NCI-H146 treated with DMSO at 0.1 percent for 48 hours (cell line): ENCODE measurements around the gene SYN1.
"Not testable (repeated sequence)": the region's sequence is repeated elsewhere in the genome, so short reads cannot be mapped to it uniquely, and the experiment has no call there.

Experiments used
- DNase-seq: peaks from one replicate; lab custom pipeline; 2025; ENCODE audit not compliant: unreplicated experiment; lab: John Stamatoyannopoulos, UW

Gene SYN1

DNA sequence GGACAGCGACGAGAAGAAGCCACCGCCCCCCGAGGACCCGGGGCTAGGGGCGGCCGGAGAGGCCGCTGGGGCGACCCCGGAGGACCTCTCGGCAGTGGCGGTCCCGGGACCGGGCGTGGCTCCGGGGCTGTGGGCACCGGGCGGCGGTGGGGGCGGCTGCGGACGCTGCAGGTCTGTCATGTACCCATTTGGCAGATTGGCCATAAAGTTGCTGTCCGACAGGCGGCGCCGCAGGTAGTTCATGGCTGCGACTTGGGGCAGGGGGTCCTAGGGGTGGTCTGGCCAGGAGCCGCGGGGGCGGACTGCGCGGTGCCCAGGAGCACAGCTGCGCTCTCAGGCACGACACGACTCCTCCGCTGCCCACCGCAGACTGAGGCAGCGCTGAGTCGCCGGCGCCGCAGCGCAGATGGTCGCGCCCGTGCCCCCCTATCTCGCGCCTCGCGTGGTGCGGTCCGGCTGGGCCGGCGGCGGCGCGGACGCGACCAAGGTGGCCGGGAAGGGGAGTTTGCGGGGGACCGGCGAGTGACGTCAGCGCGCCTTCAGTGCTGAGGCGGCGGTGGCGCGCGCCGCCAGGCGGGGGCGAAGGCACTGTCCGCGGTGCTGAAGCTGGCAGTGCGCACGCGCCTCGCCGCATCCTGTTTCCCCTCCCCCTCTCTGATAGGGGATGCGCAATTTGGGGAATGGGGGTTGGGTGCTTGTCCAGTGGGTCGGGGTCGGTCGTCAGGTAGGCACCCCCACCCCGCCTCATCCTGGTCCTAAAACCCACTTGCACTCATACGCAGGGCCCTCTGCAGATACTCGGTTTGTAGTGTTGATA, at the start of gene SYN1:
Gene SYN1 (minus strand): TSS at position 372 of the 817 bp plus-strand sequence. CDS start 129 bp downstream, at position 243.
- DNase-seq: peak; percentile 44

DNA sequence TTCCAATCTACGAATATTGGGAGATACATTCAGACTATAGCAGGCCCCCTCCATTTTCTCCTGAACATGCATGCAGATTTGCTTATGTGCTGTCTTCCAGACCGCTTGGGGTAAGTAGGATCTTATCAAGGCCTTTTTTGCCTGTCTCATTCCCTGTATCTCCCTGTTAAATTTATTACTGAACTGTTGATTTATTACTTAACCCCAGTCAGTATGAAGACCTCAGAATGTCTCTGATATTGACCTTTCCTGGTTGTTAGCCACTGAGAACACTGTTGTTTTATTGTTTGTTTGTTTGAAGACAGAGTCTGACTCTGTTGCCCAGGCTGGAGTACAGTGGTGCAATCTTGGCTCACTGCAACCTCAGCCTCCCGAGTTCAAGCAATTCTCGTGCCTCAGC, 46.1 kb upstream of the SYN1 start:
- DNase-seq: not testable (repeated sequence)

DNA sequence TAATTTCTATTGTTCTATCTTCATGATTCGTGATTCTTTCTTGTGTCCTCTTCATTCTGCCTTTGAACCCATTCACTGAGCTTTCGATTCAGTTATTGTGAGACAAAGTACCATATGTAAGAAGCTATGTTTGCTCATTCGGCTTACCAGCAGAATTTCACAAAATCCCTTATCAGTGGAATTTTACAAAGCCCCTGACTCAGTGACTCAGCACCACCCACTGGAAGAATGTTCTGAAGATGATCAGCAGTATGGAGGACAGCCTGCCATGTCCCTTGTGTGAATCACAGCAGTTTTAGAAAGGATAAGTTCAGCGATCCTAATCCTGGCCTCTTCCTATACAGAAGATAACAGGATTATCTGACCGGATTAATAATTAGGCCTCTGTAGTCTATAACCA, 45.1 kb upstream of the SYN1 start:
- no peak for DNase-seq

DNA sequence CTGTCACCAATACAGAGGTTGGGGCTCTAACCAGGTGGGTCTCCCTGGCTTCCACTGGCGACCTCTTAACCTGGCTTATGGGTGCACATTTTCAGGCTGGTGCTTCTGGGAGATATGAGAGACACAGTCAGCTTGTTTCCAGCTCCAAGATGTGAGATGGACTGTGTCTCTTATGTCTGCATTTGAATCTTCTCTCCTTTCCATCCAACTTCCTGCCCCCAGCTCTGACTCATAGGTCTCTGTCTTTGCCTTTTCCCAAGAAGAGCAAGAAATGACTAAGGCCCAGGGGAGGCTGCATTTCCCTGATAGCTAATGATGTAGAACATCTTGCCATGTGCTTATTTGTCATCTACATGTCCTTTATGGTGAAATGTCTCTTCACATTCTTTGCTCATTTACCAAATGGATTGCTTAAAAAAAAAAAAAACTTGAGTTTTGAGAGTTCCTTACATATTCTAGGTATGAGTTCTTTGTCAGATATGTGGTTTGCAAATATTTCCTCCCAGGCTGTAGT, 42.5 kb upstream of the SYN1 start:
- no peak for DNase-seq

DNA sequence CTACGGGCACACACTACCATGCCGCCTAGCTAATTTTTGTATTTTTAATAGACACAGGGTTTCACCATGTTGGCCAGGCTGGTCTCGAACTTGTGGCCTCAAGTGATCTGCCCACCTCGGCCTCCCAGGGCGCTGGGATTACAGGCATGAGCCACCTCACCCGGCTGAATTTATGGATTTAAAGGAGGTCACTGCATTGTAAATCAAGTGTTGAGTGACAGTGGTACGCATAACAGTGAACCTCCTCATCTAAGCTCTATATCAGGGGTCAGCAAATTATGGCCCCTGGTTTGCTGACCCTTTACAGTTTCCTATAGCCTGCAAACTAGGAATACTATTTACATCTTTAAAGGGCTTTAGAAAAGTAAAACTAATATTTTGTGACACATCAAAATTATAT, 41.9 kb upstream of the SYN1 start:
- DNase-seq: no peak

DNA sequence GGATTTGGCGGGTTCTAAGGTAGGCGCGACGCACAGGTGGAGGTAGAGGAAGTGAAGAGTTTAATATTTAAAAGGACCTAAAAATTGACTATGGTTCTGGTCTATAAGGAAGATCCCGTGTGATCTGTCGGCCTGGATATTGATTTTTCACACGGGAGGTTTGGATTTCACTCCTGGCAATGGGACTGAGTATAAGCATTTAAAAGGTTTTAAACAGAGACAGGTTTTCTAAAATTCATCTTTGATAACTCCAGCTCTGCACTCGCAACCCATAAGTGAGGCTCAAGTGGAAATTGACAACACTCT, 39.7 kb upstream of the SYN1 start:
- no peak for DNase-seq

DNA sequence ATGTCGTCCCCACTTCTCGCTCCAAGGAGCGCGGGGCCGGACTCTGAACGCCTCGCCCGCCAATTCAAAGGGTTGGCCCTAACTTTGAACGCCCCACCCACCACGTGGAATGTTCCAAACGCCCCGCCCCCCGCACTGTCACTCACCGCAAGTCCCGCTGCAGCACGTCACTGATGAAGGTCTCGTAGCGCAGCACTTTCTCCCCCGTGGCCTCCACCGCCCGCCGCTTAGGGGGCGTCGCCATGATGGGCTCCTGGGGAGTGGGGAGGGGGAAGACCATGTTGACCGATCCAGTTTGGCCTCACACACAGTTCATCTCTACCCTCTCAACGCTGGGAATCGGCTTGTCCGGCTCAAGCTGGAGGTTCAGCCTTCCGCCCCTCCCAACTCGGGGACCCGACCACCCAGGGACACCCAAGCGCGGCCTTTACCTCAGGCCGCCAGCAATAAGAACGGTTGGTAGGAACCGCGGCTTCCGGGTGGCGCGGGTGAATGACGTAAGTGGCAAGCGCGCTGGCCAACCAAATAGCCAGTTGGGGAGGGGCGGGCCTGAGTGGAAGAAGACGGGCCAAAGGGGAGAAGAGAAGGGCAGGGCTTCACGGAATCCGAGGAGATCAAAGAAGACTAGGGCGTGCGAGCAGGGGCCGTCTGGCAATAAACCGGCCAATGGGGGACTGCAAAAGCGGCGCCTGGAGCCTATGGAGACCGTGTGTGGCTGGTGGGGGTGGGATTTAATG, 39.2 kb upstream of the SYN1 start, which contains the start of gene UXT:
Gene UXT (minus strand): TSS at position 497 of the 737 bp plus-strand sequence. CDS start 253 bp downstream, at position 244.
- peak; percentile 91 for DNase-seq

DNA sequence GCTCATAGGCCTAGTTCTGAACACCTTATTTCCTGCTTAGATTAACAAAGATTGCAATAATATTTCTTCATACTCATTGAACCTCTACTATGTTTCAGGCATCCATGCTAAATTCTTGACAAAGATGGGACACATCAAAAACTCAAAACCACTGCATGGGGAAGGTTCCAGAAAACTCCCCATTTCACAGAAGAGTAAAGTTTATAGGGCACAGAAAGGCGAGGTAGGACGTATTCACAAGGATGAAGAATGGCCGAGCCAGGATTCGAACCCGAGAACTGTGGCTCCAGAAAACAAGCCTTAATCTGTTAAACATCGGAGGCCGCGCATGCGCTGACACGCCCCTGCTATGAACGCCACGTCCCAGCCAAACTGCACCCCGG, 38.6 kb upstream of the SYN1 start:
- no peak for DNase-seq

DNA sequence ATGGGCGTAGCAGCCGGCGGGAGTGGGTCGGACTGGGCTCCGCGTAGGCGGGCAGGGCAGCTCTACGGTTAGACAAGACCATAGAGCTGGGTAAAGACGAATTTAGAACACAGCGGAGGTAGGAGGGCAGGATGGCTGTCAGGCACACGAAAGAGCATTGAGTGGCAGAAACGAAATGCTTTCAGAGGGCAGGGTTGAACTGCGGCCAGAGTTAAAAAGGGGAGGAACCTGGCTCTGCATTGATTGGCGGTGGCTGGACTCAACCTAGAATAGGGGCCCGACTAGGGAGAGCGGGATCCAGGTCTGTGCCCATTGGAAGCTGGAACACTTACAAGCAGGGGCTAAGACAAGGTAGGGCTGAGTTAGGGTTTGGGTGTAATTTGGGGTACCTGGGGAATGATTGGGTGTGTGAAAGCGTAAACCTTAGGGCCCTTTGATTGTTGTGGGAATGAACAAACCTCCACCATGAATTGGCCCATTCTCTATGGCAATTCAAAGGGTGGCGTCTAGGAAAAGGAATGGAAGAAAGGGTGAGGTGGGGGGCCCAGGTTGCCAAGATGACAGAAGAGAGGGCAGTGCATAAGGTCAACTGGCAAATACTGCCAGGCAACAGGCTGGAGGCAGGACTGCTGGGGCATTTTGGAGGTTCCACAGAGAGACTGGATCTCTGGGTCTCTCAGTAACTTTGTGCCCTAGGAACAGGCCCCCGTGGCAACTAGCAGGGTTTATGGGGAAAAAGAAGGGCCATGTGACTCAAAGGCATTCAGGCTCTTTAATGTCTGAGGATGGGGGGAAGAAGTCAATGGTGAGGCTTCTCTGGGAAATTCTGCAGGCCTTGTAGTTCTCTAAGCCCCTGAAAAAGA, 31.6 kb upstream of the SYN1 start:
- DNase-seq: no peak

DNA sequence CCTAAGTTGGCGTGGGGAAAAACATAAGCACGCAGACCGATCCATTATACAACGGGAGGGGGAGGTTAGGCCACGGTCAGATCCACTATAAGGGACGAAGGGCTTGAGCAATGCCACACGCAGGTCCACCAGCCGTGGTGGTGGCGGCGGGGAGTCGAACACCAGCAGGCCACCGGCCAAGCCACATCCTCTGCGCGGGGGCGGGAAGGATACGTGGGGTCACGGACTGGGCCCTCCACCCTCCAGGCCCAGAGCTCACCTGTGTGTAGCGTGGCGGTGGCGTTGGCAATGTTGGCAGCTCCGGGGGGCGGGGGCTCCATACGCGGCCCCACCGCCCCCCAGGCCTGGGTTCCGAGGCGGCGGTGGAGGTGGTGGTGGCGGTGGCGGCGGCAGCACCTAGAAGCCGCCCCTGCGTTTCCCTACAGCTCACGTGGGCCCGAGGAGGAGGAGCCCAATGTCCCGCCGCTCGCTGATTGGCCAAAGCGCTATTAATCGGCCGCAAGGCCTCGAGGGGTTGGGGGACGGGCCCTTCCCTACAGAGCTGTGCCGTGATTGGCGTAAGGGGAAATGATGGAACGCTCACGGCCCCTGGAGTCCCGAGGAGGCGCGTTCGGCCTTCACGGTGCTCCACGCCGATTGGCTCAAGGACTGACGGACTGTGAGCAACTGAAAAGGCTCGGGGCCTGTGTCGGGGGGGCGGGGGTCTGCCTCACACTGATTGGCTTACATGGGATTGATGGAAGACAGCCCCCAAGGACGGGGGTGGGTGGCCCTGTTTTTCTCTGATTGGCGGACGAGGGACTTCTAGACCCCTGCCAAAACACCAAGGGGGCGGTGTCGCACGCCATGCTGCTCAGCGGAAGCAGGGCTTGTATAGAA, 30.7 kb upstream of the SYN1 start, which contains the start of gene ELK1:
Gene ELK1 (minus strand): TSS at position 400 of the 879 bp plus-strand sequence. CDS start 9,122 bp downstream, outside the sequence.
- DNase-seq: peak; percentile 90

DNA sequence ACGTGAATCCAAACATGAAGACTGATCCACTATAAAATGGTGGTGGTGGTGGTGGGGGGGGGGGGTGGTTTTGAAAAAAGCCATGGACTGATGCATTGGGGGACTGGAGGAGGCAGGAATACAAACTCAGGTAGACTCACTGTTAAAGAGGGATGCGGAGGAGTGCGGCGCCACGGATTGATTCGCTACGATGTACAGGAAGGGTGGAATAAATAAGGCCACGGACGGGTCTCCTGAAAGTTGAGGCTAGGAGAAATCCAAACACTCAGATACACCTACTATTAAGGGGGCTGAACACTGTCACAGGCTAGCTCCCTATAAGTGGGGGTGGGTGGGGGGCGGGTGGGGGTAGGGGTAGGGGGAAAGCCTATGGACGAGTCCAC, 30.1 kb upstream of the SYN1 start:
- DNase-seq: no peak

DNA sequence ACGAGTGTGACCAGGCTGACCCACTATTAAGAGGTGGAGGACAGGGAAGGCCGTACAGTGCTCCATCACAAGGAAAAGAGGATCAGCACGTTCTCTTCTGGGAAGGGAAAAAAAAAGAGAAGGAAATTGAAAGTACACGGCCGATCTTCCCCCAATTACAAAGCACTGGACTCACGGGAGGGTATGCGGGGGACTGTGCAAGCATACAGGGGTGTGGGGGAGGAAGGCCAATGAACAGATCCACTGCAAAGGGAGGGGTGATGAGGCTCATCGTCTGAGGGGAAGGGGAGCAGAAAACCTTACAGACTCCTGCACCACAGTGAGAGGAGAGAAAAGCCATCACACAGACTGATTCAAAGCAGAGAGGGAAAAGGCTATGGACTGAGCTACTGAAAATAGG, 29.6 kb upstream of the SYN1 start:
- DNase-seq: no peak

DNA sequence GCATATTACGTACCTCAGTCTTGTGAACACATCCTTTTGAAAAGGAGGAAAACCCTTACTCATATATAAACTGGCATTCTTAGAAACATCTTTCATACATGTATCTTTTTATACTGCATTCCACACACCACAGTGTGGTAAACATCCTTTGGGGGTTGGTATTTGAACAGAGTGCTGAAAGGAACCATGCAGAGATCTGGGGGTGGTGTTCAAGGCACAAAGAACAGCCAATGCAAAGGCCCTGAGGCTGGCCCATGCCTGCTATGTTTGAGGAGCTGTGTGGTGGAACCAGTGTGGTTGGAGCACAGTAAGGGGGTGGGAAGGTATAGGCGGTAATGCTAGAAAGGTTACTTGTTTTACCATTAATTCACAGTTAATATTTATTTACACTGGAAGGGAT, 28.7 kb upstream of the SYN1 start:
- no peak for DNase-seq

DNA sequence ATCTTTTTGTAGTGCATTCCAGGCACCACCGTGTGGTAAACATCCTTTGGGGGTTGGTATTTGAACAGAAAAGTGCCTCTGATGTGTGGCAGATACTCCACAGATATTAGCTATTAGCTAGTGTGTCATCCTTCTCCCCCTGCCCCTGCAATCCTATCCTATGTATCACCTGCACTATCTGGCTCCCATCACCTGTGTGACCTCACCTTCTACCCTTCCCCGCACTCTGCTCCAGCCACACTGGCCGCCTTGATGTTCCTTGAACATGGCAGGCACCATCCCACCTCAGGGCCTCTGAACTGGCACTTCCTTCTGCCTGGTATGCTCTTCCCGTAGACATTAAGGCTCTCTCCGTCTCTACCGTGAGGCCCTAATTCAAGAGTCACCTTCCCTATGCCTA, 27.0 kb upstream of the SYN1 start:
- DNase-seq: no peak

DNA sequence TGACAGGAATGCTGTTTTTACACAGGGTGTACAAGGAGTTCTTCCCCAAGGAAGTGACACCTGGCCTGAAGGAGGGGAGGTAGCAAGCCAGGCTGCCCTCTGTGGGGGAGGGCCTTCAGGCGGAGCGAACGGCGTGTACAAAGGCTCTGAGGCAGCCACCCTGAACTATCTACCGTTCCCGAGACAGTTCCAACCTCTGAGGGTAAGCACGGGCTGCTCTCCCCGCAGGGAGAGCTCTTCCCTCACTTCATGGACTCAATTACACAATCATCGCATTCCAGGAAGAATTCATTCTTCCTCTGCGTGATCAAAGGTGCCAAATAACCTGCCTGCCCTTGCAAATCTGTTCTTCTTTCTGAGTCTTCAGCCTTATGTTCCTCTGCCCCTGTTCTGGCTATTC, 25.9 kb upstream of the SYN1 start:
- DNase-seq: no peak

DNA sequence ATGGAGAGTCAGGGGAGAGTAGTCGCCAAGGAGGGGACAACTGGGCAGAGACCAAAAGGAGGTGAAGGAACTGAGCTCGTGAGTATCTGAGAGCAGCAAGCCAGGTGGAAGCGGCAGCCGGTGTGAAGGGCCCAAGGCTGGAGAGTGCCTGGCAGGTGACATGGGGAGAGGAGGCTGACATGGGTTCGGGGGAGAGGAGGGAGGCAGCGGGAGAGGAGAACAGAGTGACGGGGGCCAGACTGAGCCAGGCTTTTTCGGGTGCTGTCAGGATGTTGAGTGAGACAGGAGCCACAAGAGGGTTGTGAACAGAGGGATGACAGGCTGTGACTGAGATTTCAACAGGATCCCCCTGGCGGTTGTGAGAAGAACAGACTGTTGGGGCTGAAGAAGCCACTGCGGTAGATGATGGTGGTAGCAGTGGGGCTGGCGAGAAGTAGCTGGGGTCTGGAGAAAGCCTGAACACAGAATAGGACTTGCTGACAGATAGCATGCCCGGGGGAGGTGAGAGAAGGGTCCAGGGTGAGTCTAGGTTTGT, 25.0 kb upstream of the SYN1 start:
- no peak for DNase-seq

DNA sequence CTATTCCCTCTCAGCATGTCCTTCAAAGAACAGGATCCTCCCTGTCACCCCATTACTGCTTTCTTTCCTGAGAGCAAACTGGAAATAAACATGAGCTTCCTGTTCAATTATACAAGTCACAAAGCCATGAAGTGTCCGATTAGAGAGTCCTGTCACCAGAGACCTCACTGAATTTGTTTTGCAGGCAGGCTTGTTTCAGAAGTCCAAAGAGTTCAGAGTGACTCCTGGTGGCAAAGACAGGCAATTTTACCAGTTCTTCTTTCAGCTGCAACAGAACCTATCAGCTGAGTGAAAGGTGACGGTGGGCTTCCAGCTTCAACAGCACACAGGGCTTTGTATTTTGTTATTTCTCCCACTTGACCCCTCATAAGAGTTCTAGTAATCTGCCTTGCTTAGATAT, 24.3 kb upstream of the SYN1 start:
- no peak for DNase-seq

DNA sequence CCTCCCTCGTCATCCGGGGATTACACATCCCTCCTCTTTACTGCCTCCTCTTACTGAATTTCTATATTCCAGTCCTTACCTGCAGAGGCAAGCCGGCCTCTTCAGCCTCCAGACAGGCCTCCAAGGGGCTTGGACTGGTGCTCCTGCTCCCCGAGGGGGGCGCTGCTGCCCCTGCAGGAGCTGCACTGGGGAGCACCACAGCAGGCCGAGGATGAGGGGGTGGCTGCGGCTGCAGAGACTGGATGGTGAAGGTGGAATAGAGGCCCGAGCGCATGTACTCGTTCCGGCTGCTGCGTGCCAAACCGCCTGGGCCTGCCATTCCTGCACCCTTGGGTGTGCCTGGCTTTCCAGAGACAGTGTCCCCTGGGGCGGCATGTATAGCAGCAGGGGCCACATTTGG, 19.2 kb upstream of the SYN1 start:
- DNase-seq: no peak

DNA sequence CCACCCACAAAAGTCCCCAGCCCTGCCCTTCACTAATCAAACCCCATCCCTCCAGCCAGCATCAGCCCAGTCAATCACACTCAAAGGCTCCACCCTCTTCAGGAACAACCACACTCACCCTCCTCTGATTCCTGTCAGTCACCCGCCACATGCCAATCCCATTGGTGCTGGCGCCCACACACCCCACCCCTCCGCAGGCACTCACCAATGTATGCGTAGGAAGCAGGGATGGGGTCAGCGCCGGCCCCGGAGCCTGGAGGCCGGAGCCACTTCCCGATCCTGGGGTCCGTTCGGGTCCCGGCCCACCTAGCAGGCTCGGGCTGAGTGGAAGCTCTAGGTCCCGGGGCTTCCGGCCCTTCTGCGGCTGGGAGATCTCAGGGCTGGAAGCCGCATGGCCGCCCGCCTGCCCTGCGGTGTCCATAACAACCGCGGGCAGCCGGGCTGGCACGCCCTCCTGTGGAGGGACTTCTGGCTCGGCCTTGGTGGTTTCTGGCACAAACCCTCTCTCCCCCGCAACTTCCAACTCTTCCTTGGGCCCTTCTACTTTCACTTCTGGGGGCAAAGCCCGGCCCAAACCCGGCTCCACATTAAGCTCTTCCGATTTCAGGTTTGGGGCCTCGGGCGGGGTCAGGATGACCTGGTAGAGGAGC, 18.0 kb upstream of the SYN1 start:
- no peak for DNase-seq
